ENCODE data around the gene MTOR. TPM values are rescaled to one million over a fixed set of nuclear protein-coding genes. Genes with fewer than 3 reads are reported as not detected.
A peak's percentile ranks its signal among the peaks of the same experiment; 100 is the strongest.

MTOR gene
- polyA plus RNA-seq, 3 donors: 2.0 to 29.4 (median 3.3) TPM

GRCh38 chr1:11100149-11100493 lies 162.2 kb downstream of the MTOR start:
- H2AFZ ChIP-seq (ENCODE audit: insufficient read depth, low read depth, low read length, poor library complexity, severe bottlenecking): peak overlapping the region; percentile 99
- H3K4me1 Mint-ChIP-seq: peaks cover 9% of the 10 kb centered on the region
- H3K4me1 ChIP-seq (ENCODE audit: control insufficient read depth in 1 of 2, insufficient read depth in 2 of 2, low read length in 2 of 2): peaks cover 12 to 15% of the 10 kb centered on the region in 2 donors
- H3K4me2 ChIP-seq (replicated peaks; ENCODE audit: extremely low read depth, low read length, poor library complexity, severe bottlenecking): peak overlapping the region; percentile 70
- peak overlapping the region in 1 of 2 donors; percentile 87 for H3K27ac ChIP-seq (ENCODE audit: low read depth in 1 of 2, low read length in 2 of 2)
- no peak for DNase-seq
- H3K9me3 Mint-ChIP-seq: no peaks in the 10 kb centered on the region
- H3K27ac Mint-ChIP-seq: peak overlapping the region; percentile 59 to 93 (median 89)
- 77% methylated on average over 13 of the region's 13 CpGs for WGBS (ENCODE audit: insufficient coverage)
- peak overlapping the region; percentile 91 to 96 (median 96) for H3K4me3 ChIP-seq (replicated peaks in 1 of 3; ENCODE audit: low read depth in 2 of 3, low read length in 3 of 3)
- peaks cover 20 to 30% of the 10 kb centered on the region in 2 donors for H3K36me3 ChIP-seq (replicated peaks in 1 of 2; ENCODE audit: control insufficient read depth in 1 of 2, insufficient read depth in 2 of 2, low read length in 2 of 2)
- H3K27me3 Mint-ChIP-seq (ENCODE audit: low read depth in 3 of 3): no peaks in the 10 kb centered on the region
- H3K9me3 ChIP-seq (replicated peaks in 1 of 2; ENCODE audit: control insufficient read depth in 1 of 2, insufficient read depth in 1 of 2, low read length in 2 of 2): no peaks in the 10 kb centered on the region
- no peak for TF ChIP-seq CTCF (IDR thresholded peaks at IDR 0.05)
- intact Hi-C loops (cut with micrococcal nuclease): loop anchor here in 1 of 2 donors (10.0 kb wide), 1 partner anchor 155 kb away; no protein-coding TSS in a partner anchor
- peak overlapping the region; percentile 97 for H3K9ac ChIP-seq (ENCODE audit: insufficient read depth, low read length, poor library complexity, severe bottlenecking)
- peaks cover 9 to 26% of the 10 kb centered on the region in 2 donors for H3K36me3 Mint-ChIP-seq
- H3K79me2 ChIP-seq (ENCODE audit: insufficient read depth, low read length): peaks cover 23% of the 10 kb centered on the region
- no peaks in the 10 kb centered on the region for H3K27me3 ChIP-seq (ENCODE audit: control insufficient read depth in 2 of 2, insufficient read depth in 2 of 2, low read length in 2 of 2)
- peak overlapping the region; percentile 89 to 96 for H3K4me3 Mint-ChIP-seq
- H4K20me1 ChIP-seq (ENCODE audit: insufficient read depth, low read length): no peaks in the 10 kb centered on the region

GRCh38 chr1:11099310-11100148 lies 162.8 kb downstream of the MTOR start, which contains the start of gene EXOSC10:
Gene EXOSC10, minus strand, starts transcription at chr1:11099869. Its CDS starts 38 bp downstream, at chr1:11099831.
- TF ChIP-seq CTCF (IDR thresholded peaks at IDR 0.05): no peak

More at GRCh38 chr1:11099310-11100148, 162.8 kb downstream of the MTOR start, which contains the start of gene EXOSC10:
- Mint-ChIP-seq H3K27me3 (ENCODE audit: low read depth in 3 of 3) (no peaks in the 10 kb centered on the region), H3K9me3 (no peaks in the 10 kb centered on the region), H3K4me3 (peak within 1 kb of the TSS; percentile 89 to 96), H3K36me3 (peaks cover 10 to 32% of the 10 kb centered on the region in 2 donors), H3K4me1 (peaks cover 9% of the 10 kb centered on the region), H3K27ac (peak within 1 kb of the TSS; percentile 81 to 93 (median 89))
- peak within 1 kb of the TSS; percentile 99 for H2AFZ ChIP-seq (ENCODE audit: insufficient read depth, low read depth, low read length, poor library complexity, severe bottlenecking)
- H3K9me3 ChIP-seq (replicated peaks in 1 of 2; ENCODE audit: control insufficient read depth in 1 of 2, insufficient read depth in 1 of 2, low read length in 2 of 2): no peaks in the 10 kb centered on the region
- intact Hi-C loops (cut with micrococcal nuclease): loop anchor here (5.0 to 10.0 kb wide), 3 partner anchors 82 to 165 kb away; partner anchors contain the start of gene MTOR (in 1 of the 2)
- peak within 1 kb of the TSS; percentile 20 to 87 for H3K27ac ChIP-seq (ENCODE audit: low read depth in 1 of 2, low read length in 2 of 2)
- H3K9ac ChIP-seq (ENCODE audit: insufficient read depth, low read length, poor library complexity, severe bottlenecking): peak within 1 kb of the TSS; percentile 97
- H3K4me3 ChIP-seq (replicated peaks in 1 of 3; ENCODE audit: low read depth in 2 of 3, low read length in 3 of 3): peak within 1 kb of the TSS; percentile 91 to 96 (median 96)
- peak within 1 kb of the TSS; percentile 70 for H3K4me2 ChIP-seq (replicated peaks; ENCODE audit: extremely low read depth, low read length, poor library complexity, severe bottlenecking)
- peak; percentile 84 to 90 (median 85) for DNase-seq
- peaks cover 23% of the 10 kb centered on the region for H3K79me2 ChIP-seq (ENCODE audit: insufficient read depth, low read length)
- H3K36me3 ChIP-seq (replicated peaks in 1 of 2; ENCODE audit: control insufficient read depth in 1 of 2, insufficient read depth in 2 of 2, low read length in 2 of 2): peaks cover 24 to 35% of the 10 kb centered on the region in 2 donors
- WGBS (ENCODE audit: insufficient coverage): under 1% methylated on average over 63 of the region's 78 CpGs
- H3K4me1 ChIP-seq (ENCODE audit: control insufficient read depth in 1 of 2, insufficient read depth in 2 of 2, low read length in 2 of 2): peaks cover 12 to 15% of the 10 kb centered on the region in 2 donors
- no peaks in the 10 kb centered on the region for H4K20me1 ChIP-seq (ENCODE audit: insufficient read depth, low read length)
- H3K27me3 ChIP-seq (ENCODE audit: control insufficient read depth in 2 of 2, insufficient read depth in 2 of 2, low read length in 2 of 2): no peaks in the 10 kb centered on the region
